Endodermal cell (in vitro differentiated cells): ENCODE data around the gene C2CD3. TPM values are rescaled to one million over a fixed set of nuclear protein-coding genes. Genes with fewer than 3 reads are reported as not detected.

Experiments used
- DNase-seq: peaks from one replicate; pipeline ENCODE4 v3.0.0-alpha.2; 2017
- H3K27ac ChIP-seq: 2 replicates; pipeline ENCODE4 v1.5.1; 2013; ENCODE audit warnings: mild to moderate bottlenecking, low read depth, low read length, moderate library complexity
- H3K27me3 ChIP-seq: 2 replicates; pipeline ENCODE4 v1.6.1; 2013; ENCODE audit warnings: mild to moderate bottlenecking, low read length, moderate library complexity; ENCODE audit not compliant: insufficient read depth, control insufficient read depth, poor library complexity, severe bottlenecking
- H3K36me3 ChIP-seq: 2 replicates; pipeline ENCODE4 v1.7.0; 2013; ENCODE audit warnings: mild to moderate bottlenecking, low read length, moderate library complexity; ENCODE audit not compliant: control insufficient read depth, insufficient read depth
- H3K4me1 ChIP-seq: one replicate; pipeline ENCODE4 v1.7.0; 2013; ENCODE audit warnings: low read length; ENCODE audit not compliant: control insufficient read depth, insufficient read depth
- H3K4me3 ChIP-seq: 2 replicates; pipeline ENCODE4 v1.5.1; 2013; ENCODE audit warnings: mild to moderate bottlenecking, low read length, moderate library complexity
- H3K9ac ChIP-seq: 2 replicates; pipeline ENCODE4 v1.6.1; 2013; ENCODE audit warnings: mild to moderate bottlenecking, low read length, moderate library complexity; ENCODE audit not compliant: poor library complexity, severe bottlenecking; ENCODE audit errors: extremely low read depth
- H3K9me3 ChIP-seq: 2 replicates; pipeline ENCODE4 v1.6.1; 2013; ENCODE audit warnings: mild to moderate bottlenecking, low read length, moderate library complexity; ENCODE audit not compliant: control insufficient read depth
- H3K27ac Mint-ChIP-seq: 2 replicates; pipeline ENCODE4 v1.8.0; 2020; ENCODE audit warnings: mixed read lengths
- H3K27me3 Mint-ChIP-seq: 2 replicates; pipeline ENCODE4 v1.8.0; 2021; ENCODE audit warnings: mild to moderate bottlenecking, mixed read lengths; ENCODE audit not compliant: insufficient read depth
- H3K36me3 Mint-ChIP-seq: 2 replicates; pipeline ENCODE4 v1.8.0; 2020; ENCODE audit warnings: low read depth, mixed read lengths
- H3K4me1 Mint-ChIP-seq: 2 replicates; pipeline ENCODE4 v1.8.0; 2020; ENCODE audit warnings: mixed read lengths
- H3K4me3 Mint-ChIP-seq: 2 replicates; pipeline ENCODE4 v1.8.0; 2020; ENCODE audit warnings: mild to moderate bottlenecking, moderate library complexity, mixed read lengths
- H3K9me3 Mint-ChIP-seq: 2 replicates; pipeline ENCODE4 v1.8.0; 2020; ENCODE audit warnings: mild to moderate bottlenecking, mixed read lengths
- WGBS, 2 experiments: methylation state at CpG; one replicate each; pipeline versions ENCODE4 v1.1.5 to v1.1.7; 2013; ENCODE audit warnings: missing lambda C conversion rate in 2 of 2, mixed read lengths in 1 of 2; ENCODE audit not compliant: insufficient coverage in 1 of 2, insufficient read length in 1 of 2; 5-methylcytosine and 5-hydroxymethylcytosine counted together
- total RNA-seq, 2 donors: library from RNA; stranded (reverse); fragmentation: NEBNext Ultra II Directional in 1 of 2; extraction: Animal tissue kit (Norgen Biotek cat#: 25700) in 1 of 2; gene quantifications; 2 replicates in 1 of 2; 3 replicates in 1 of 2; pipeline ENCODE4 v1.2.1, GENCODE V29; 2021
- TF ChIP-seq, protein P1 (sequence below): fragments of 200-600 bp; sonication (generic); conservative IDR thresholded peaks from 2 replicates; pipeline ENCODE4 v1.5.0; 2021; ENCODE audit warnings: antibody characterized with exemption, mild to moderate bottlenecking

Gene C2CD3
- total RNA-seq, 2 donors from 2014 or later: 31.0 to 34.2 TPM

DNA sequence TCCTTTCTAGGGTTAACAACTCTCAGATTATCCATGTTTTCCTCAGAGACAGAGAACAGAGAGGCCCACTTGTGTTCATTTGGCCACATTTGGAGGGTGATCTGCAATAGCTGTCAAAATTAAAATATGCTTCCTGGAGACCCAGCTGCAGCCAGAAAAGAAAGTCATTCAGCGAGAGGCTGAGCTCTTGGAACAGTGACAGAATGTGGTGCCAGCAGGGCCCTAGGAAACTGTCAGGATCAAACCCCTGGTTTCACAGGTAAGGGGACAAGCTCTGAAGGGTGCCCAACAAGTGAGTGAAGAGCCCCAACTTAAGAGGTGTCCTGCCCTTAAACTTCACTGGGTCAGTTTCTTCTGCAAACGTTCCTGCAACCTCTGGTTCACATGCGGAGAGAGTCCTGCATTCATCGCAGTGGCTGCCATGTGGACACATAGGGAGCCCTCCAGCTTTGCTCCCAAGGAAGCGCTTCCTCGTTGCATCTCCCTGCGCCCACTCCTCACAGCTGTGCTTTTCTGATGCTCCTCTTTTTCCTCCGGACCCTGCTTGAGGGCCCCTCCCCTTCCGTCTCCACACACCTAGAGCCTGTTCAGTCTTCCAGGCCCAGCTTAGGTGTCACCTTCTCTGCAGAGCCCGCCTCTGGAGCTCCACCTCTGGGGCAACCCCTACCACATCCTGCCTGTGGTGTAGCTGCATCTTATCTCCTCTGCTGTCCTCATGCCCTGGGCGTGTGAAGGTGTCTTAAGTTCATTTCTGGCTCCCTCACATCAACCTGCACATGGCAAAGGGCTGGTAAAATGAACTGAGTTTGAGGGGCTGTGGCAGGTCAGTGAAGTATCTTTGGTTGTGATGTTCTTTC is 165.8 kb downstream of the C2CD3 start:
- WGBS, 2 experiments: 88 to 90% methylated on average over 10 to 11 of the region's 11 CpGs
- Histone ChIP-seq H3K27ac (no peak overlapping the region), H3K9me3 (no peaks in the 10 kb centered on the region), H3K9ac (no peak overlapping the region), H3K27me3 (no peaks in the 10 kb centered on the region), H3K4me1 (no peaks in the 10 kb centered on the region), H3K36me3 (no peaks in the 10 kb centered on the region), H3K4me3 (no peak overlapping the region)
- Mint-ChIP-seq H3K36me3 (no peaks in the 10 kb centered on the region), H3K27me3 (no peaks in the 10 kb centered on the region), H3K9me3 (no peaks in the 10 kb centered on the region), H3K4me1 (peaks cover 11% of the 10 kb centered on the region), H3K4me3 (no peak overlapping the region), H3K27ac (no peak overlapping the region)
- TF ChIP-seq, protein P1, sequence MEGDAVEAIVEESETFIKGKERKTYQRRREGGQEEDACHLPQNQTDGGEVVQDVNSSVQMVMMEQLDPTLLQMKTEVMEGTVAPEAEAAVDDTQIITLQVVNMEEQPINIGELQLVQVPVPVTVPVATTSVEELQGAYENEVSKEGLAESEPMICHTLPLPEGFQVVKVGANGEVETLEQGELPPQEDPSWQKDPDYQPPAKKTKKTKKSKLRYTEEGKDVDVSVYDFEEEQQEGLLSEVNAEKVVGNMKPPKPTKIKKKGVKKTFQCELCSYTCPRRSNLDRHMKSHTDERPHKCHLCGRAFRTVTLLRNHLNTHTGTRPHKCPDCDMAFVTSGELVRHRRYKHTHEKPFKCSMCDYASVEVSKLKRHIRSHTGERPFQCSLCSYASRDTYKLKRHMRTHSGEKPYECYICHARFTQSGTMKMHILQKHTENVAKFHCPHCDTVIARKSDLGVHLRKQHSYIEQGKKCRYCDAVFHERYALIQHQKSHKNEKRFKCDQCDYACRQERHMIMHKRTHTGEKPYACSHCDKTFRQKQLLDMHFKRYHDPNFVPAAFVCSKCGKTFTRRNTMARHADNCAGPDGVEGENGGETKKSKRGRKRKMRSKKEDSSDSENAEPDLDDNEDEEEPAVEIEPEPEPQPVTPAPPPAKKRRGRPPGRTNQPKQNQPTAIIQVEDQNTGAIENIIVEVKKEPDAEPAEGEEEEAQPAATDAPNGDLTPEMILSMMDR: no peak
- DNase-seq: peak; percentile 56

DNA sequence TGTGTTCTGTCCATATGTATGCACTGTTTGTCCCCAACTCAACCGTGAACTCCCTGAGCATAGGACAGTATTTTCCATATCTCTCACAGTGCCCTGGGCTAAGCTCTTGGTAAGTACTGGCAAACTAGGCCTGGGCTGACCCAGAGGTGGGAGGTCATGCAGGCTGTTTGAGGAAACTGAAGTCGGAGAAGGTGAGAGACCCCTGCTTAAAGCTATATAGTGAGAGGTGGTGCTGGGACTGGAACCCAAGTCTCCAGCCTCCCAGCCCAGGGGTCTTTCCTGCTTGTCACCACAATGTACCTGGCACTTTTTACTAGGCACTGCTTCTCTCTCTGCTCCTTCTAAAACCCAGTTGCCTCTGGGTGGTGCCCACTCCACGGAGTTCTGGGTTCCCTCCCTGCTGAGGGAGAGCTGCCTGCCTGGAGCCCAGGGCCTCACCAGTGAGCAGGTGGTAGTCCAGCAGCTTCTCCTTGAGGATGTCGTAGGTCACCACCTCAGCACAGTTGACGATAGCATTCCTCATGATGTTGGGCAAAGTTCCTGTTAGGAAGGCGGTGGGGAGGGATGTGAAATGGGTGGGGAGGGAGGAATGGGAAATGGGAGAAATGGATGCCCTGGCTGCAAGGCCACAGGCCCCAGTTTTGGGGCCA is 166.6 kb downstream of the C2CD3 start:
- no peaks in the 10 kb centered on the region for H3K27me3 Mint-ChIP-seq
- TF ChIP-seq, protein P1: no peak

GRCh38 chr11:74002832-74003231 is 168.0 kb downstream of the C2CD3 start:
- Histone ChIP-seq H3K4me1 (no peaks in the 10 kb centered on the region), H3K9me3 (no peaks in the 10 kb centered on the region), H3K9ac (no peak overlapping the region), H3K27me3 (no peaks in the 10 kb centered on the region), H3K27ac (no peak overlapping the region), H3K36me3 (no peaks in the 10 kb centered on the region), H3K4me3 (no peak overlapping the region)
- Mint-ChIP-seq H3K27me3 (no peaks in the 10 kb centered on the region), H3K4me3 (no peak overlapping the region), H3K9me3 (no peaks in the 10 kb centered on the region), H3K27ac (no peak overlapping the region), H3K4me1 (no peaks in the 10 kb centered on the region), H3K36me3 (no peaks in the 10 kb centered on the region)
- DNase-seq: no peak
- 89 to 100% methylated on average over 2 to 4 of the region's 4 CpGs for WGBS, 2 experiments
- TF ChIP-seq, protein P1: no peak

More for the DNA sequence above, 166.6 kb downstream of the C2CD3 start:
- 92 to 93% methylated on average over 3 to 6 of the region's 6 CpGs for WGBS, 2 experiments
- Histone ChIP-seq H3K36me3 (no peaks in the 10 kb centered on the region), H3K9ac (no peak overlapping the region), H3K27me3 (no peaks in the 10 kb centered on the region), H3K4me1 (no peaks in the 10 kb centered on the region), H3K9me3 (no peaks in the 10 kb centered on the region), H3K4me3 (no peak overlapping the region), H3K27ac (no peak overlapping the region)
- Mint-ChIP-seq H3K4me1 (peaks cover 11% of the 10 kb centered on the region), H3K27ac (no peak overlapping the region), H3K36me3 (no peaks in the 10 kb centered on the region), H3K4me3 (no peak overlapping the region), H3K9me3 (no peaks in the 10 kb centered on the region)
- no peak for DNase-seq
